Measurements from ENCODE around the gene WDR5.

DNA sequence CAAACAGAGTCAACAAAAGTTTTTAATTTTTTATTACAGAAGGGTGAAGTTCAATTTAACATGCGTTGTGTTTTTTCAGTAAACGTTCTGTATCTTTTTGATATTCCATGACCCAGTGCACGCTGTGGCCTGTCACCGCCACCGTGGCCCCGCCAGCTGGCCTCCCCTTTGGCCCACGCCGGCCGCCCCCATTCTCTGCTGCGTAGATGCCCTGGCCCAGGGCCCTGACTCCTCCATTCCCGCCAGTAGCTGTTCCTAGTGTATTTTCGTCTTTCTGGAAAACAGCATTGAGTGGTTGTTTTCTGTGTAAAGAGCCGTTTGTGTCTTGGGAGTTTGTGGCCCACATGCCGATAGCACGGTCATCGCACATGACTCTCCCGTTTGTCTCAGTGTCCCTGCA is 22.4 kb downstream of the WDR5 start:
- TF ChIP-seq JUN (CRISPR knock-in tag; IDR thresholded peaks at IDR 0.05) (no peak), TP53 (CRISPR knock-in tag; IDR thresholded peaks at IDR 0.05) (no peak), ZNF416 (CRISPR knock-in tag; IDR thresholded peaks at IDR 0.05) (no peak), SP1 (CRISPR knock-in tag; conservative IDR thresholded peaks at IDR 0.05) (no peak), ZNF121 (CRISPR knock-in tag; IDR thresholded peaks at IDR 0.05) (no peak), CREB1 (CRISPR knock-in tag; IDR thresholded peaks at IDR 0.05) (no peak)
- TF ChIP-seq, protein P1, sequence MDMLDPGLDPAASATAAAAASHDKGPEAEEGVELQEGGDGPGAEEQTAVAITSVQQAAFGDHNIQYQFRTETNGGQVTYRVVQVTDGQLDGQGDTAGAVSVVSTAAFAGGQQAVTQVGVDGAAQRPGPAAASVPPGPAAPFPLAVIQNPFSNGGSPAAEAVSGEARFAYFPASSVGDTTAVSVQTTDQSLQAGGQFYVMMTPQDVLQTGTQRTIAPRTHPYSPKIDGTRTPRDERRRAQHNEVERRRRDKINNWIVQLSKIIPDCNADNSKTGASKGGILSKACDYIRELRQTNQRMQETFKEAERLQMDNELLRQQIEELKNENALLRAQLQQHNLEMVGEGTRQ (CRISPR knock-in tag; IDR thresholded peaks at IDR 0.05) = no peak
- TF ChIP-seq, protein P2, sequence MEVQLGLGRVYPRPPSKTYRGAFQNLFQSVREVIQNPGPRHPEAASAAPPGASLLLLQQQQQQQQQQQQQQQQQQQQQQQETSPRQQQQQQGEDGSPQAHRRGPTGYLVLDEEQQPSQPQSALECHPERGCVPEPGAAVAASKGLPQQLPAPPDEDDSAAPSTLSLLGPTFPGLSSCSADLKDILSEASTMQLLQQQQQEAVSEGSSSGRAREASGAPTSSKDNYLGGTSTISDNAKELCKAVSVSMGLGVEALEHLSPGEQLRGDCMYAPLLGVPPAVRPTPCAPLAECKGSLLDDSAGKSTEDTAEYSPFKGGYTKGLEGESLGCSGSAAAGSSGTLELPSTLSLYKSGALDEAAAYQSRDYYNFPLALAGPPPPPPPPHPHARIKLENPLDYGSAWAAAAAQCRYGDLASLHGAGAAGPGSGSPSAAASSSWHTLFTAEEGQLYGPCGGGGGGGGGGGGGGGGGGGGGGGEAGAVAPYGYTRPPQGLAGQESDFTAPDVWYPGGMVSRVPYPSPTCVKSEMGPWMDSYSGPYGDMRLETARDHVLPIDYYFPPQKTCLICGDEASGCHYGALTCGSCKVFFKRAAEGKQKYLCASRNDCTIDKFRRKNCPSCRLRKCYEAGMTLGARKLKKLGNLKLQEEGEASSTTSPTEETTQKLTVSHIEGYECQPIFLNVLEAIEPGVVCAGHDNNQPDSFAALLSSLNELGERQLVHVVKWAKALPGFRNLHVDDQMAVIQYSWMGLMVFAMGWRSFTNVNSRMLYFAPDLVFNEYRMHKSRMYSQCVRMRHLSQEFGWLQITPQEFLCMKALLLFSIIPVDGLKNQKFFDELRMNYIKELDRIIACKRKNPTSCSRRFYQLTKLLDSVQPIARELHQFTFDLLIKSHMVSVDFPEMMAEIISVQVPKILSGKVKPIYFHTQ (CRISPR knock-in tag; IDR thresholded peaks at IDR 0.05) = no peak
- TF ChIP-seq, protein P3, sequence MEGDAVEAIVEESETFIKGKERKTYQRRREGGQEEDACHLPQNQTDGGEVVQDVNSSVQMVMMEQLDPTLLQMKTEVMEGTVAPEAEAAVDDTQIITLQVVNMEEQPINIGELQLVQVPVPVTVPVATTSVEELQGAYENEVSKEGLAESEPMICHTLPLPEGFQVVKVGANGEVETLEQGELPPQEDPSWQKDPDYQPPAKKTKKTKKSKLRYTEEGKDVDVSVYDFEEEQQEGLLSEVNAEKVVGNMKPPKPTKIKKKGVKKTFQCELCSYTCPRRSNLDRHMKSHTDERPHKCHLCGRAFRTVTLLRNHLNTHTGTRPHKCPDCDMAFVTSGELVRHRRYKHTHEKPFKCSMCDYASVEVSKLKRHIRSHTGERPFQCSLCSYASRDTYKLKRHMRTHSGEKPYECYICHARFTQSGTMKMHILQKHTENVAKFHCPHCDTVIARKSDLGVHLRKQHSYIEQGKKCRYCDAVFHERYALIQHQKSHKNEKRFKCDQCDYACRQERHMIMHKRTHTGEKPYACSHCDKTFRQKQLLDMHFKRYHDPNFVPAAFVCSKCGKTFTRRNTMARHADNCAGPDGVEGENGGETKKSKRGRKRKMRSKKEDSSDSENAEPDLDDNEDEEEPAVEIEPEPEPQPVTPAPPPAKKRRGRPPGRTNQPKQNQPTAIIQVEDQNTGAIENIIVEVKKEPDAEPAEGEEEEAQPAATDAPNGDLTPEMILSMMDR (IDR thresholded peaks at IDR 0.05) = no peak
- TF ChIP-seq, protein P4, sequence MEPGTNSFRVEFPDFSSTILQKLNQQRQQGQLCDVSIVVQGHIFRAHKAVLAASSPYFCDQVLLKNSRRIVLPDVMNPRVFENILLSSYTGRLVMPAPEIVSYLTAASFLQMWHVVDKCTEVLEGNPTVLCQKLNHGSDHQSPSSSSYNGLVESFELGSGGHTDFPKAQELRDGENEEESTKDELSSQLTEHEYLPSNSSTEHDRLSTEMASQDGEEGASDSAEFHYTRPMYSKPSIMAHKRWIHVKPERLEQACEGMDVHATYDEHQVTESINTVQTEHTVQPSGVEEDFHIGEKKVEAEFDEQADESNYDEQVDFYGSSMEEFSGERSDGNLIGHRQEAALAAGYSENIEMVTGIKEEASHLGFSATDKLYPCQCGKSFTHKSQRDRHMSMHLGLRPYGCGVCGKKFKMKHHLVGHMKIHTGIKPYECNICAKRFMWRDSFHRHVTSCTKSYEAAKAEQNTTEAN (CRISPR knock-in tag; IDR thresholded peaks at IDR 0.05) = no peak
- TF ChIP-seq, protein P5, sequence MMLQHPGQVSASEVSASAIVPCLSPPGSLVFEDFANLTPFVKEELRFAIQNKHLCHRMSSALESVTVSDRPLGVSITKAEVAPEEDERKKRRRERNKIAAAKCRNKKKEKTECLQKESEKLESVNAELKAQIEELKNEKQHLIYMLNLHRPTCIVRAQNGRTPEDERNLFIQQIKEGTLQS (CRISPR knock-in tag; conservative IDR thresholded peaks at IDR 0.05) = no peak
- TF ChIP-seq, protein P6, sequence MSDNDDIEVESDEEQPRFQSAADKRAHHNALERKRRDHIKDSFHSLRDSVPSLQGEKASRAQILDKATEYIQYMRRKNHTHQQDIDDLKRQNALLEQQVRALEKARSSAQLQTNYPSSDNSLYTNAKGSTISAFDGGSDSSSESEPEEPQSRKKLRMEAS (CRISPR knock-in tag; IDR thresholded peaks at IDR 0.05) = no peak
